DMS53 treated with DMSO at 0.1 percent for 48 hours (cell line): ENCODE measurements around the gene DVL2.

Experiments used
- DNase-seq: peaks from one replicate; lab custom pipeline; 2025; ENCODE audit not compliant: unreplicated experiment; lab: John Stamatoyannopoulos, UW

The DVL2 gene

GRCh38 chr17:7238420-7239090 is 4.2 kb upstream of the DVL2 start:
- no peak for DNase-seq

GRCh38 chr17:7237761-7238419 is 3.6 kb upstream of the DVL2 start:
- DNase-seq, result no peak

DNA sequence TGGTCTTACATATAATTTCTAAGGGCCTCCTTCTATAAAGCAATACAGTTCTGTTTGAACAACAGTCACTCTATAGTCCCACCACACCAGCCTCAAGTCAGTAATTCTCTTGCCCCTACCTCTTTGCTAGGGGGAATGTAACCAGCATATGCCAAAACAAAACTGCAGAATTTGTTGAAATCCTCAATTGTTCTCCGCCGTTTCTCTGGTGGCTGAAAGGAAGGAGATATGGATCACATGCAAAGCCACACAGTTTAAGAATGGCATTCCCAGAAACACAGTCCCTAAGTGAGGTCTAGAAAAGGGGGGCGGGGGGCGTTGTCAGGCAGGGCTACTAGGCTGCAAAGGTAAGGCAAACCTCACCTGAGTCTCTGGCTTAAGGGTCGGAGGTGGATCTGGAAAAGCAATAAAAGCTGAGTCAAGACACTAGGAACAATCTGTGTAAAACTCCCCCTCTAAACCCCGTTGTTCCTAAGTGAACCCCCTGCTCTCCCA is 3.0 kb upstream of the DVL2 start:
- DNase-seq, result no peak

DNA sequence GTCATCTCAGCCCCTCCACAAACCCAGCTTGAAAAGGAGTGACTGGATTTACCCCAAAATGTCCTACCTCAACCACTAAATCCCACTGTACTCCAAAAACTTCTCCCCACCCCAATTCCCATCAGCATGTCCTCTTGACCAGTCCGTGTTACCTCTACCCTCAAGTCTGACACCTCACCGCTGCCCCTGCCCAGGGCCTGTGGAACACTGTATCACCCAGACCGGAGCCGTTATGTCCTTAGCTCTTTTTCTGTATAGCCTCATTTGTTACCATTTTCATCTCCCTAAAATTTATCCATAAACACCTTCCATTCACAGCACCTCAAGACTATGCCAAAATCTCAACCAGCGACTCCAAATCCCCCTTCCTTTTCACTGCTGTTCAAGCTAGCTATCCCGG is 2.5 kb upstream of the DVL2 start:
- DNase-seq, result no peak

GRCh38 chr17:7235693-7236665 is 1.7 kb upstream of the DVL2 start:
- DNase-seq, result no peak

- DNase-seq, result no peak
Observed at GRCh38 chr17:7233701-7234082, 625 bp downstream of the DVL2 start.

GRCh38 chr17:7232114-7232513 is 2.2 kb downstream of the DVL2 start:
- DNase-seq, result no peak

DNA sequence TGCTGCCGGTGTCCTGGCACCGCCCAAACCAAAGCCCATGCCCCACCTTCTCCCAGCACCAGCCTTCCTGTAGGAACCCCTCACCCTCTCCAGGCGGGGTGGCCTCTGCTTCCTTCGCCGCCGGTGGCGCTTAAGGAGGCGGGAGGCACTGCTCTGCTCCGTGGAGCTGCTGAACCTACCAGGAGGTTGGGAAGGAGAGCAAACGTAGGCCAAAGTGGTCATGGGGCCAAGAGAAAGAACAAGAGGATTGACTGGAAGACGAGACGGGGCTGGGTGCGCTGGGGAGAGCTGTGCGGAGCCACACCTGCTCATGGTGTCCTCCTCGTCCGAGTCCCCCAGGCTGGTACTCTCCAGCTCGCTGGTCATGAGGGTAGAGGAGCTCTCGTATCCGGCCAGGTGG is 4.8 kb downstream of the DVL2 start:
- no peak for DNase-seq

DNA sequence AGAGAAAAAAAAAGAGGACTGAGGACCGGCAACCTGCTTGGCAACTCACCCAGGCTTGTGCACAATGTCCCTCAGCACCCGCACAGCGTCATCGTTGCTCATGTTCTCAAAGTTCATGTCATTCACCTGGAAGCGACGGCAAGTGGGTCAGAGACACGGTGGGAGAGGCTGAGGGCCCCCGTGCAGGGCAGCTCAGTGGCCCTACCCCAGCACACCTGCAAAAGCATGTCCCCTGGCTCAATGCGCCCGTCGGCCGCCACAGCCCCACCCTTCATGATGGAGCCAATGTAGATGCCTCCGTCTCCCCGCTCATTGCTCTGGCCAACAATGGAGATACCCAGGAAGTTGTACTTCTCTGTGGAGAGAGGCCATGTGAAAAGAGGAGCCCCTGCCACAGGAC is 5.4 kb downstream of the DVL2 start:
- DNase-seq, result no peak

DNA sequence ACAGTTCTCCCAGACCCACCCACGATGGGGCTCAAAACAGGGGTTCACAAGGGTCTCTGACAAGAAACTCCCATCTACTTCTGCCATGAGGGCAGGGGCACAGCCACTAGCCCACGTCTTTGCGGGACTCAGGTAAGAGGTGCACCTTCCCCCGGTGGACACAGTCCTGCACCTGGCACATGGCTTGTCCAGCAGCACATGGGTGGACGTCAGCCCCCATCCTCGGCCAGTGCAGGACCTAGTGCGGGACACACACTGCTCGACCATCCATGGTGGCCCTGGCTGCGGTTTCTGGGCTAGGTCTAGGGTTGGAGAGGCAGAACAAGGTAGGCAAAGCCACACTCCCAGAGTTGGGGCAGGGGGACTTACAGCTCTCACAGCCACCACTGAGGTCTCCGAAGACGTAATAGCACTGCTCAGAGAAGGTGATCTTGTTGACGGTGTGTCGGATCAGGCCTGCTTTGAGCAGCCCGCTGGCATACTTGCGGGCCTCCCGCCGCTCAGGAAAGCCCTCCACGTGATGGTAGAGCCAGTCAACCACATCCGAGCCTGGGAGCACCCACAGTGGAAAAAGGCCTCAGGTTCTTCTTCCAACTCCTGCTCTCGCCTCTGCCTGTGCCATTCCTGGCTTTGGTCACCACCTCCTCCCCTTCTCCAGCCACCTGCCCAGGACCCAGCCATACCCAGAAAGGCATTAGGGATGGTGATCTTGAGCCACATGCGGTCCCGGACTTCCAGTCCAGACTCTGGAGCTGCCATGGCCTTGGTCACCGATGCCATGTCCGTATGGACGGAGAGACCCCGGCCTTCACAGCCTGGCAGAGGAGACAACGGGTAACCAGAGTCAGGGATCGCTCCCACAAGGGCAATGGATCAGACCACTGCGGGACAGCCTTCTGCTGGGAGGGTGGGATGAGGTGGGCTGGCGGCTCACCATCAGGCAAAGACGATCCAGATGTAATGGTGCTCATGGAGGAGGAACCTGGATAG is 7.3 kb downstream of the DVL2 start:
- DNase-seq, result no peak

DNA sequence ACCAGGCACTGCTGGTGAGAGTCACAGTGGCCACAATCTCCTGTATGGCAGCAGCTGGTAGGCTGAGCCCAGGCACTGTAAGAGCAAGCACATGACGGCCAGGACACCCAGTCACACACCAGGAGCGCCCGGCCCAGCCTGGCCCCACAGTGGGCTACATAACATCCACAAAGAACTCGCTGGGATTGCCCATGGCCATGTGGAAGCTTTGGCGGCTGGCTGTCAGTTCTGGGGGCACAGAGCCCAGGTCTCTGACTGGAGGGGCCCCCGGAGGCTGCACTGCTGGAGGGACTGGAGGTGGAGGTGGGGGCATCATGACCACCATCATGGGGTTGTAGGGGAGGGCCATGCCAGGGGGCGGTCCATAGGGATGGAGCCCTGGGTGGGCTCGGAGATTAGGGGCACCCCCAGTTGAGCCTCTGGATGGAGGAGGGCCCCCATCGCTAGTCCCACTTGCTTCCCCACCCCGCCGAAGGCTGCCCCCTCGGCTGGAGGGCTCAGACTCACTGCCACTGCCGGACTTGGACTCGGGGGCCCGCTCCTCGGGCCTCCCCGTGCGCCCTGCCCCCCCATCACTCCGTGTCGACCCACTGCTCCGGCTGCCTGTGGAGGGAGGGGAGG is 8.5 kb downstream of the DVL2 start:
- no peak for DNase-seq

- no peak for DNase-seq
Observed at GRCh38 chr17:7224661-7225111, 9.6 kb downstream of the DVL2 start.

DNA sequence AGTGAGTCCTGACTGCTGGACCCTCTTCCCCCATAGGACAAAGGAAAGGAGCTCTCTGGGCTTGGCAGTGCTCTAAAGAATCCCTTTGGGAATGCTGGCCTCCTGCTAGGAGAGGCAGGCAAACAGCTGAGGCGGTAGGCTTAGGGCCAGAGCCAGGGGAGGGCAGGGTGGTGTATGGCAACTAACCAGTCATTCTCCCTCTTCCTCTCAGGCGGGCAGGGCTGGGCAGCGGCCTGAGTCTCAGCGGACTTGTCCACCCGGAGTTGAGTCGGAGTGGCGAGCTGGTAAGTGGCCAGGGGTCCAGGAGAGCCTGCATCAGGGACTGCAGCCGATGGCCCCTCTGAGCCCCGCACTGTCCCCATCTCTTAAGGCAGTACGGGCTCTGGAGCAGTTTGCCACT is 10.2 kb downstream of the DVL2 start:
- DNase-seq, result no peak

DNA sequence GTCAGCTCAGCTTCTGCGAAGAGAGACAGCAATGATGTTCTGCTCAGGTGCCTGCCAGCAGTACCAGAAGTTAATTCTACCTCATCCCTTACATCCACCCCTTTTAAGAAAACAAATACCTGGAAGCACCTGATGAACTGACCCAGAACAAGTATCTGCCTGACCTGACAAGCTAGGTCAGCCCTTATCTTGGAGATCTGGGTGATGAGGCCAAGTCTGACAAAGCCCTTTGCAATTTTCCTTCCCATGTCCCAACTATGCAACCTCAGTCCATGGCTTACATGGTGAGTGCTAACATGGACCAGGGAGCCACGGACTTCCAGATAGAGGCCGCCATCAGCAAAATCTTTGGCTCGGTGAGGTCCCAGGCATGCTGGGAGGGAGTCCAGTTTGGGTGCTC is 10.9 kb downstream of the DVL2 start:
- DNase-seq, result no peak

GRCh38 chr17:7222972-7223292 is 11.4 kb downstream of the DVL2 start:
- DNase-seq, result no peak

DNA sequence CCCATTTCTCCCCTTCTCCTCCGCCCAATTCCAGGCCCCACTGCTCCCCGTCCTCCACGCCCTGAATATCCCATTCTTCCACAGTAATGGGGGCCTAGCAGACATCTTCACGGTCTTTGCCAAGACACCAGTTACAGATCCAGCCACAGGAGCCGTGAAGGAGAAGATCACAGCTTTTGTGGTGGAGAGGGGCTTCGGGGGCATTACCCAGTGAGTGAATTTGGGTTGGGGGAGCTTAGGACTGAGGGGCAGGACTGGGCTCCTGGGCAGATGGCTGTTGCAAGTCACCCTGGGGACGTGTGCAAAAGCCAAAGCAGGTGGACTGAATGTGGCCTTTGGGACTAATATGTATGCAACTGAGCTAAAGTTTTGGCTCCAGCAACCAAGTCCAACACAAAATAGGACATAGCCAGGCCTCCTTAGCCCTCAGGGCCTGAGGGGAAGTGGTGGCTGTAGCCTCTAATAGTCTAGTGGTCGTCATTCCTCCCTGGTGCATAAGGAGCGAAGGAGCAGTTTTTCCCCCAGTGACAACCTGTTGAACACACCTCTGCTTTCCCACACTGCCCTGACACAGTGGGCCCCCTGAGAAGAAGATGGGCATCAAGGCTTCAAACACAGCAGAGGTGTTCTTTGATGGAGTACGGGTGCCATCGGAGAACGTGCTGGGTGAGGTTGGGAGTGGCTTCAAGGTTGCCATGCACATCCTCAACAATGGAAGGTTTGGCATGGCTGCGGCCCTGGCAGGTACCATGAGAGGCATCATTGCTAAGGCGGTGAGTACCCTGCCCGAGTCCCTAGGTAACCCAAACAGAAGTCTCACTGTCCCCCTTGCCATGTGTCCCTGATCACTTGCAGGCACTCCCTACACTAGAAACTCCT is 12.0 kb downstream of the DVL2 start:
- no peak for DNase-seq

GRCh38 chr17:7221278-7222092 is 12.8 kb downstream of the DVL2 start:
- no peak for DNase-seq

DNA sequence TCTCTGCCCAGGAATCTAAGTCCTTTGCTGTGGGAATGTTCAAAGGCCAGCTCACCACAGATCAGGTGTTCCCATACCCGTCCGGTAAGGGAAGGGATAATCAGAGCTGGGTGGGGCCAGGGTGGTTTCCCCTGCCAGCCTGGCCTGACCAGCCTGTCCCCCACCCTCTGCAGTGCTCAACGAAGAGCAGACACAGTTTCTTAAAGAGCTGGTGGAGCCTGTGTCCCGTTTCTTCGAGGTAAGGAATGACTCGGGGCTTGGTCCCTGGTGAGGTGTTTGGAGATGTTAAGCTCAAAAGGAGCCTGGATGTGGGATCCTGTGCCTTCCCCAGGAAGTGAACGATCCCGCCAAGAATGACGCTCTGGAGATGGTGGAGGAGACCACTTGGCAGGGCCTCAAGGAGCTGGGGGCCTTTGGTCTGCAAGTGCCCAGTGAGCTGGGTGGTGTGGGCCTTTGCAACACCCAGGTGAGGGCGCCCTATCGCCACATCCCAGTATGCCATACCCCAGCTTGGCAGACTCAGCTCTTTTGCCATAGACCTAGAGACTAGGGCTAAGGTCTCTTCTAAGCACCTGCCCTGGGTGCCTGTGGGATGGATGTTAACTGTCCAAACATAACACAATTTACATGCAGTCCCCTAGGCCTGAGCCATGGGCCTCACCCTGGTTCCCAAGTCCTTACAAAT is 13.6 kb downstream of the DVL2 start:
- DNase-seq, result peak; percentile 50
